SK-N-MC (cell line): ENCODE results near the gene ATAD3C.

Experiments used
- EZH2 ChIP-seq: fragments of 200-600 bp; sonication (generic); IDR thresholded peaks from one replicate; pipeline ENCODE4 v1.6.1; 2017; ENCODE audit warnings: antibody characterized with exemption
- POLR2AphosphoS5 ChIP-seq: IDR thresholded peaks from 2 replicates; pipeline ENCODE4 v1.6.1; 2012; ENCODE audit warnings: mild to moderate bottlenecking, low read depth, low read length, borderline replicate concordance

DNA sequence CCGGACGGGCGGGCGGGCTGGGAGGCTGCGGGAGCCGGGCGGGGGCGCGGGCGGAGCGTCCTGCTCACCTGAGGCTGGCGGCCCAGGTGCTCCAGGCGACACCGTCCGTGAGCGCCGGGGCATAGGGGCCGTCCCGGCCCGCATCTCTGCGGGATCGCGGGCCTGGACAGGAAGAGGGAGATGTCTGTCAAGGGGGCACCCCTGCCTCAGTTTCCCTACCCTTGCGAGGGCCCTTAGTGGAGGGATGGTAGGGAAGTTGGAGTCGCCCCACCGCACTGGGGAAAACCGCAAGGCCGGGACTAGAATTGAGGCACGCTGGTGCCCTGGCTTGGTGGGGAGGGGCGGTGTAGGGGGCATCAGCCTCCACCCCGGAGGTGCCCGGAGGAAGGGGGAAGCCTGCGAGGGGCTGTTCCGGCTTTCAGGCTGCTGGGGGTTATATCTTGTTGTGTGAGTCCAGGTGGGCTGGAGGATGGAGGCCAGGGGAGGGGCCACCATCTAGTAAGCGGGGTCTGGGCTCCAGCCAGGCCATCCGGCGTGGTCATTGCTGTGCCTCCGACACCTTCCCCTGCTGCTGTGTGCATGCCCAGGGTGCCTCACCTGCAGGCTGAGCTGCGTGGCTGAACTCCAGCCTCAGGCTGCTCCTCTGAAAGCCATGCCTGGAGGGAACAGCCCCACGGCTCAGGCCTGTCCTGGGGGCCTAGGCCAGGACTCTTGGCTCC is 13.4 kb upstream of the ATAD3C start:
- TF ChIP-seq EZH2, result no peak
- TF ChIP-seq POLR2AphosphoS5, result no peak
